Esophagus muscularis mucosa (tissue), 4 donors: ENCODE results near the gene BCAS3. TPM values are rescaled to one million over a fixed set of nuclear protein-coding genes. Genes with fewer than 3 reads are reported as not detected.

Experiments
- DNase-seq: peaks from one replicate; pipeline ENCODE4 v3.0.0-alpha.2; 2017; ENCODE audit errors: extremely low spot score
- H3K27ac ChIP-seq, 4 donors: fragments of 200-600 bp; sonication (generic); replicated peaks in 1 of 4; 1 replicate in 3 of 4; 2 replicates in 1 of 4; pipeline ENCODE4 v1.5.1; 2016 to 2019; ENCODE audit warnings: mild to moderate bottlenecking in 1 of 4
- H3K27me3 ChIP-seq, 4 donors: fragments of 200-600 bp; sonication (generic); one replicate each; pipeline versions ENCODE4 v1.5.1 to v1.6.0; 2016 to 2019
- H3K36me3 ChIP-seq, 4 donors: fragments of 200-600 bp; sonication (generic); one replicate each; pipeline ENCODE4 v1.5.1; 2016 to 2019
- H3K4me1 ChIP-seq, 4 donors: fragments of 200-600 bp; sonication (generic); one replicate each; pipeline ENCODE4 v1.5.1; 2016 to 2019
- H3K4me3 ChIP-seq, 4 donors: fragments of 200-600 bp; sonication (generic); 1 replicate in 2 of 4; 2 replicates in 2 of 4; pipeline ENCODE4 v1.5.1; 2016 to 2019; ENCODE audit warnings: mild to moderate bottlenecking in 4 of 4, moderate library complexity in 1 of 4
- H3K9me3 ChIP-seq, 4 donors: fragments of 200-600 bp; sonication (generic); 1 replicate in 3 of 4; 2 replicates in 1 of 4; pipeline ENCODE4 v1.5.1; 2016 to 2019
- EP300 ChIP-seq: sonication (generic); formaldehyde crosslinking; IDR thresholded peaks from one replicate; pipeline ENCODE4 v1.6.1; 2017; ENCODE audit warnings: antibody characterized with exemption
- POLR2A ChIP-seq: fragments of 450-650 bp; IDR thresholded peaks from one replicate; pipeline ENCODE4 v1.6.1; 2017; ENCODE audit warnings: antibody characterized with exemption, moderate library complexity, mild to moderate bottlenecking, low read depth
- POLR2AphosphoS5 ChIP-seq, 2 donors: sonication (generic); formaldehyde crosslinking; IDR thresholded peaks; one replicate each; pipeline ENCODE4 v1.6.1; 2017; ENCODE audit warnings: antibody characterized with exemption in 2 of 2
- WGBS: methylation state at CpG from one replicate; pipeline ENCODE4 v1.1.5; 2018; 5-methylcytosine and 5-hydroxymethylcytosine counted together
- intact Hi-C: fragments of 100-400 bp; cut with DNase I; formaldehyde crosslinking; loops from one replicate; pipeline ENCODE4 v1.15.1; 2023
- total RNA-seq, 4 donors: library from RNA; depleted of rRNA; stranded (reverse); fragments of >200 nt; gene quantifications; one replicate each; pipeline versions ENCODE4 v1.1.0 to v1.2.1, GENCODE V29; 2016
- TF ChIP-seq, protein P1 (sequence below), 3 experiments: fragments of 200-600 bp in 2 of 3; fragments of 450-650 bp in 1 of 3; sonication (generic) in 2 of 3; IDR thresholded peaks; one replicate each; pipeline ENCODE4 v1.5.1; 2017 to 2019; ENCODE audit warnings: antibody characterized with exemption in 3 of 3, mild to moderate bottlenecking in 2 of 3, moderate library complexity in 1 of 3

BCAS3 gene
- total RNA-seq, 4 donors from 2014 or later, result 17.4 to 25.7 (median 19.5) TPM

DNA sequence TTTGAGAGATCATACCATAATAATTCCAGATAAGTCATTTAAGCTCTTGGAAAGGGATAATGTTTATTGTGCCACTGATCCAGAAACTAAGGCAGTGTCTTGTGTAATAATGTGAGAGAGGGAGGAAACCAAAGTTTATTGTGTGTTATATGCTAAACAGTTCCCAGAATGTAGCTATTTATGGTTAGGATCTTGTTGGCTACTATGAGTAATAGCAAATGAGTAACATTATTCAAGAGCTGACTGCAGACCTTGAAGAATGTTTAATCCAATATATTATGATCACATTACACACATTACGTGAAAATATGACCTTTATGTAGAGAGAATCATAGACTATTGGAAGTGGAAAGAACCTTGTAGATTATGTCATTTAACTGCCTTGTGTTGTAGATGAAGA lies 139.5 kb downstream of the BCAS3 start:
- H3K36me3 ChIP-seq, result no peaks in the 10 kb centered on the region

GRCh38 chr17:60819447-60820130 lies 141.9 kb downstream of the BCAS3 start:
- intact Hi-C loops, result no loop called here
- no peaks in the 10 kb centered on the region for H3K36me3 ChIP-seq
- H3K27me3 ChIP-seq, result no peaks in the 10 kb centered on the region
- no peak for DNase-seq
- TF ChIP-seq POLR2AphosphoS5 (IDR thresholded peaks at IDR 0.05), result no peak
- no peak for TF ChIP-seq POLR2A
- TF ChIP-seq, protein P1, sequence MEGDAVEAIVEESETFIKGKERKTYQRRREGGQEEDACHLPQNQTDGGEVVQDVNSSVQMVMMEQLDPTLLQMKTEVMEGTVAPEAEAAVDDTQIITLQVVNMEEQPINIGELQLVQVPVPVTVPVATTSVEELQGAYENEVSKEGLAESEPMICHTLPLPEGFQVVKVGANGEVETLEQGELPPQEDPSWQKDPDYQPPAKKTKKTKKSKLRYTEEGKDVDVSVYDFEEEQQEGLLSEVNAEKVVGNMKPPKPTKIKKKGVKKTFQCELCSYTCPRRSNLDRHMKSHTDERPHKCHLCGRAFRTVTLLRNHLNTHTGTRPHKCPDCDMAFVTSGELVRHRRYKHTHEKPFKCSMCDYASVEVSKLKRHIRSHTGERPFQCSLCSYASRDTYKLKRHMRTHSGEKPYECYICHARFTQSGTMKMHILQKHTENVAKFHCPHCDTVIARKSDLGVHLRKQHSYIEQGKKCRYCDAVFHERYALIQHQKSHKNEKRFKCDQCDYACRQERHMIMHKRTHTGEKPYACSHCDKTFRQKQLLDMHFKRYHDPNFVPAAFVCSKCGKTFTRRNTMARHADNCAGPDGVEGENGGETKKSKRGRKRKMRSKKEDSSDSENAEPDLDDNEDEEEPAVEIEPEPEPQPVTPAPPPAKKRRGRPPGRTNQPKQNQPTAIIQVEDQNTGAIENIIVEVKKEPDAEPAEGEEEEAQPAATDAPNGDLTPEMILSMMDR (IDR thresholded peaks at IDR 0.05), result no peak
- TF ChIP-seq EP300, result no peak
- no peaks in the 10 kb centered on the region for H3K9me3 ChIP-seq
- peaks cover 0 to 16% (median 13%) of the 10 kb centered on the region in 4 donors for H3K4me1 ChIP-seq
- H3K4me3 ChIP-seq, result no peak overlapping the region
- 100% methylated on average over 3 of the region's 4 CpGs for WGBS
- no peak overlapping the region for H3K27ac ChIP-seq

More for the DNA sequence above, 139.5 kb downstream of the BCAS3 start:
- WGBS, result 48% methylated on average over 1 of the region's 1 CpG
- Histone ChIP-seq H3K9me3 (peaks cover 0 to 7% (median 0%) of the 10 kb centered on the region in 4 donors), H3K27me3 (no peaks in the 10 kb centered on the region), H3K4me1 (no peaks in the 10 kb centered on the region), H3K4me3 (no peak overlapping the region), H3K27ac (no peak overlapping the region)
- DNase-seq, result no peak
- intact Hi-C loops, result no loop called here
- no peak for TF ChIP-seq POLR2A
- TF ChIP-seq EP300, result no peak
- TF ChIP-seq, protein P1 (IDR thresholded peaks at IDR 0.05), result no peak
- TF ChIP-seq POLR2AphosphoS5 (IDR thresholded peaks at IDR 0.05), result no peak

DNA sequence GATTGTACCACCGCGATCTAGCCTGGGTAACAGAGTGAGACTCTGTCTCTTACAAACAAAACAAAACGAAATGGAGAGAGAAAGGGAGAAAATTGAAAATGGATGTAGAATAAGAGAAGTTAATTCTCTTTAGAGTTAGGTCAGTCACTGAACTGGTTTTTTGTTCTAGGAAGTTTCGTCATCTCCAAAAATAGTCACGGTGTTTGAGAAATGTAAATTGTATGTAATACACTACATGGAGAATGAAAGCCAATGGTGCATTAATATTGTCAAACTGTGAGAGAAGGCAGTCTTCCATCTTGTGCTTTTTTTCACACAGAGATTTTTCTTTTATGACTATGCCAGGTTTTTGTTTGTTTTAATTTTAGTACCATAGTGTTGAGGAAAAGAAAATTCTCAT lies 145.9 kb downstream of the BCAS3 start:
- Histone ChIP-seq H3K27me3 (no peaks in the 10 kb centered on the region), H3K4me3 (no peak overlapping the region), H3K4me1 (peaks cover 0 to 16% (median 13%) of the 10 kb centered on the region in 4 donors), H3K9me3 (no peaks in the 10 kb centered on the region), H3K36me3 (no peaks in the 10 kb centered on the region), H3K27ac (no peak overlapping the region)
- TF ChIP-seq POLR2AphosphoS5 (IDR thresholded peaks at IDR 0.05) (no peak), EP300 (no peak), POLR2A (no peak)
- TF ChIP-seq, protein P1 (IDR thresholded peaks at IDR 0.05), result no peak
- no peak for DNase-seq
- 70% methylated on average over 5 of the region's 5 CpGs for WGBS
- intact Hi-C loops, result no loop called here

GRCh38 chr17:60825351-60825750 lies 147.7 kb downstream of the BCAS3 start:
- intact Hi-C loops, result no loop called here
- H3K4me3 ChIP-seq, result no peak overlapping the region
- 94% methylated on average over 1 of the region's 1 CpG for WGBS
- H3K9me3 ChIP-seq, result no peaks in the 10 kb centered on the region
- no peak for TF ChIP-seq POLR2AphosphoS5 (IDR thresholded peaks at IDR 0.05)
- no peak for TF ChIP-seq POLR2A
- TF ChIP-seq, protein P1 (IDR thresholded peaks at IDR 0.05), result no peak
- TF ChIP-seq EP300, result no peak
- H3K27me3 ChIP-seq, result no peaks in the 10 kb centered on the region
- DNase-seq, result no peak
- no peak overlapping the region for H3K27ac ChIP-seq
- H3K4me1 ChIP-seq, result peaks cover 0 to 16% (median 13%) of the 10 kb centered on the region in 4 donors
- no peaks in the 10 kb centered on the region for H3K36me3 ChIP-seq

GRCh38 chr17:60827943-60828342 lies 150.3 kb downstream of the BCAS3 start:
- intact Hi-C loops, result no loop called here
- no peak for DNase-seq
- Histone ChIP-seq H3K4me3 (no peak overlapping the region), H3K9me3 (no peaks in the 10 kb centered on the region), H3K27me3 (no peaks in the 10 kb centered on the region), H3K36me3 (no peaks in the 10 kb centered on the region), H3K27ac (no peak overlapping the region), H3K4me1 (peaks cover 6 to 24% (median 21%) of the 10 kb centered on the region in 4 donors)
- no peak for TF ChIP-seq EP300
- TF ChIP-seq, protein P1 (IDR thresholded peaks at IDR 0.05), result no peak
- TF ChIP-seq POLR2A, result no peak
- TF ChIP-seq POLR2AphosphoS5 (IDR thresholded peaks at IDR 0.05), result no peak
